ENCODE data around the gene BMP7. TPM values are rescaled to one million over a fixed set of nuclear protein-coding genes. Genes with fewer than 3 reads are reported as not detected.
"Not testable (repeated sequence)": the region's sequence is repeated elsewhere in the genome, so short reads cannot be mapped to it uniquely, and the experiment has no call there.

Gene BMP7
- total and polyA plus RNA-seq, 3 experiments from 2014 or later = not detected

DNA sequence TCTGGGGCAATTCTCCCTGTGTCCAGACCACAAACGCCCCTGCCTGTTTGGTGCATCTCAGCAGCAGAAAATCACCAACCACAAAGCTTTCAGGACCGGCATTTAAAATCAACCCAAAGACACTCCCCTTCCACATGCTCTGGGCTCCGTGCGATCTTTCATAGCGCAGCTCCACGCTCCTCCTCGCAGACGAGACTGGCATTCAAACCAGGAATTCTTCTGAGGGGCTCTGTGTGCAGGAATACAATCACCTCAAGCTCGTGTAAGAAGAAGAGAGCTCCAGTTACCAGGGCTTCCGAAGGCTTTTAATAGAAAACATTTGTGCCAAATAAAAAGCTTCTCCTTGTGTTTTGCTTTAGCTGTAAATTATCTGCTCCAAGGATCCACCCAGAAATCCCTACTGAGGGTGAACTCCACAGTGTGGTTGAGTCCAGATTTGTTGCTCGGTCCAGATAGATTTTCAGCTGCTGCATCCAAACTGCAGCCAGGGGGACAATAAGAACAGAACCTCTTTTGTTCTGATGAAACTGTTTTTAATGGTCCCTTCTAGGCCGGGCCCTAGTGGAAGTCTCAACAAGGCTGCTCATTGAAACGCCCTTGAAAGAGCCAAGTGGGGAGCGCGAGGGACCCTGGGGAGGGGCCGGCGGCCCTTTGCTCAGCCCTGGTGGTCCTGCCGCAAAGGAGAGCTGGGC is 16.4 kb upstream of the BMP7 start:
- CTCF ChIA-PET = no interaction called here
- no peaks in the 10 kb centered on the region for H3K36me3 ChIP-seq (ENCODE audit: insufficient read depth, low read length)

DNA sequence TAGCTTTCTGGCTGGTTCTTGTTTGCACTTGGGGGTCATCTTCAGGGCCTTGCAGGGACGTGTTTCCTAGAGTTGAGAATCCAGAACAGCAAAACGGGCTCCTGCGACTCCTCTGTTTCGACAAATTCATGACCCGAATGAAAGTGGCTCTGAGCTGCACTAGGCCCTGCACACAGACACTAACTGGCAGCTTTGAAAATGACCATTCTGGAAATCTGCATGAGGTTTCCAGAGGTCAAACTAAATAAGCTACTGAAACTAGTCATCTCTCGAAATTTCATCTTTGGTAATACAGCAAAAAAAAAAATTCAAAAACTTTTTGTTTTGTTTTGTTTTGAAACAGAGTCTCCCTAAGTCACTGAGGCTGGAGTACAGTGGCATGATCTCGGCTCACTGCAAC is 15.5 kb upstream of the BMP7 start:
- Histone ChIP-seq H3K27me3 (ENCODE audit: insufficient read depth, low read length, poor library complexity, severe bottlenecking) (no peaks in the 10 kb centered on the region), H3K4me3 (ENCODE audit: low read length) (no peak overlapping the region), H3K9me3 (ENCODE audit: low read length) (no peaks in the 10 kb centered on the region), H3K36me3 (ENCODE audit: insufficient read depth, low read length) (no peaks in the 10 kb centered on the region), H3K27ac (ENCODE audit: low read depth, low read length) (no peak overlapping the region), H3K4me1 (ENCODE audit: insufficient read depth, low read length) (no peaks in the 10 kb centered on the region)
- H3K27ac Mint-ChIP-seq = no peak overlapping the region
- CTCF ChIA-PET = no interaction called here
- no peaks in the 10 kb centered on the region for H3K4me1 Mint-ChIP-seq
- H3K27me3 Mint-ChIP-seq = peaks cover 13 to 52% of the 10 kb centered on the region in 2 donors
- POLR2A ChIA-PET = no interaction called here
- no peak for DNase-seq
- H3K36me3 Mint-ChIP-seq = no peaks in the 10 kb centered on the region
- no peak overlapping the region for H3K4me3 Mint-ChIP-seq
- no peaks in the 10 kb centered on the region for H3K9me3 Mint-ChIP-seq

More for the DNA sequence above, 16.4 kb upstream of the BMP7 start:
- no peak overlapping the region for H3K27ac ChIP-seq (ENCODE audit: low read depth, low read length)
- H3K4me3 ChIP-seq (ENCODE audit: low read length) = no peak overlapping the region
- peaks cover 15 to 58% of the 10 kb centered on the region in 2 donors for H3K27me3 Mint-ChIP-seq
- H3K36me3 Mint-ChIP-seq = no peaks in the 10 kb centered on the region
- no peaks in the 10 kb centered on the region for H3K4me1 ChIP-seq (ENCODE audit: insufficient read depth, low read length)
- no peak overlapping the region for H3K4me3 Mint-ChIP-seq
- no peaks in the 10 kb centered on the region for H3K4me1 Mint-ChIP-seq
- no peak overlapping the region for H3K27ac Mint-ChIP-seq
- H3K9me3 Mint-ChIP-seq = no peaks in the 10 kb centered on the region
- POLR2A ChIA-PET = no interaction called here
- no peaks in the 10 kb centered on the region for H3K9me3 ChIP-seq (ENCODE audit: low read length)
- no peak for DNase-seq
- H3K27me3 ChIP-seq (ENCODE audit: insufficient read depth, low read length, poor library complexity, severe bottlenecking) = no peaks in the 10 kb centered on the region

DNA sequence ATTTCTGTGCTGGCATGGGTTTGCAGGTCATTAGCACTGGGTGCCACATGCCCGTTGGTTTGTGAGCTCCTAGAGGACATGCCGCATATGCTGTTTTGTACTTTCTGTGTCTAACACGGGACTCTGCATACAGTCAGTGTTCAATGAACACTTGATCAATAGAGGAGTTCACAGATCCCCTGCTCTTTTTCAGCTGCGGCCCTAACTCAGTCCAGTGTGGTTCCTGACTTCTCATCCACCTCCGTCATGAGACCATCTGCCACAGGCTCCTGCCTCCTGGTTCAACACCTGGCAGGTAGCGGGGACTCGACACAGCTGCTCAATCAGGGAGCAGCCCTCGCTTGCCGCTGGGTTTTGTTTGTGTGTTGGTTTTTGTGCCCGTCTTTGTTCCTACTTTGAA is 13.8 kb upstream of the BMP7 start:
- H3K36me3 Mint-ChIP-seq = no peaks in the 10 kb centered on the region
- no peaks in the 10 kb centered on the region for H3K27me3 ChIP-seq (ENCODE audit: insufficient read depth, low read length, poor library complexity, severe bottlenecking)
- H3K27ac Mint-ChIP-seq = no peak overlapping the region
- DNase-seq = no peak
- no peaks in the 10 kb centered on the region for H3K36me3 ChIP-seq (ENCODE audit: insufficient read depth, low read length)
- H3K27ac ChIP-seq (ENCODE audit: low read depth, low read length) = no peak overlapping the region
- H3K9me3 Mint-ChIP-seq = no peaks in the 10 kb centered on the region
- H3K9me3 ChIP-seq (ENCODE audit: low read length) = no peaks in the 10 kb centered on the region
- no peaks in the 10 kb centered on the region for H3K4me1 Mint-ChIP-seq
- H3K27me3 Mint-ChIP-seq = peaks cover 14 to 54% of the 10 kb centered on the region in 2 donors
- no peaks in the 10 kb centered on the region for H3K4me1 ChIP-seq (ENCODE audit: insufficient read depth, low read length)
- H3K4me3 ChIP-seq (ENCODE audit: low read length) = no peak overlapping the region
- ChIA-PET CTCF (no interaction called here), POLR2A (no interaction called here)
- no peak overlapping the region for H3K4me3 Mint-ChIP-seq

DNA sequence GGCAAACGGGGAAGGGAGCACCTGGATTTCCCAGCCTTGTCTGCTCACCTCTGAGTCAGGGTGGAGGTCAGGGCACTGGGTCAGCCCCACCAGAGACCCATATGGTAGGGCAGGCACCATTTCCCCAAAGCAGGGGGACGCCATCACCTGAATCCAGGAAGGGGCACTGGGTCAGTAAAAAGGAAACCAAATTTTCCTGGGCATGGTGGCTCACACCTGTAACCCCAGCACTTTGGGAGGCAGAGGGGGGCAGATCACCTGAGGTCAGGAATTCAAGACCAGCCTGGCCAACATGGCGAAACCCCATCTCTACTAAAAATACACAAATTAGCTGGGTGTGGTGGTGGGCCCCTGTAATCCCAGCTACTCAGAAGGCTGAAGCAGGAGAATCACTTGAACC is 13.1 kb upstream of the BMP7 start:
- H3K36me3 ChIP-seq (ENCODE audit: insufficient read depth, low read length); H3K4me3 Mint-ChIP-seq; DNase-seq; H3K4me3 ChIP-seq (ENCODE audit: low read length); H3K9me3 Mint-ChIP-seq; H3K27ac ChIP-seq (ENCODE audit: low read depth, low read length); H3K27ac Mint-ChIP-seq; H3K36me3 Mint-ChIP-seq; POLR2A ChIA-PET; CTCF ChIA-PET; H3K27me3 ChIP-seq (ENCODE audit: insufficient read depth, low read length, poor library complexity, severe bottlenecking); H3K9me3 ChIP-seq (ENCODE audit: low read length); H3K4me1 ChIP-seq (ENCODE audit: insufficient read depth, low read length); H3K4me1 Mint-ChIP-seq: not testable (repeated sequence)
- H3K27me3 Mint-ChIP-seq = peaks cover 14 to 58% of the 10 kb centered on the region in 2 donors

DNA sequence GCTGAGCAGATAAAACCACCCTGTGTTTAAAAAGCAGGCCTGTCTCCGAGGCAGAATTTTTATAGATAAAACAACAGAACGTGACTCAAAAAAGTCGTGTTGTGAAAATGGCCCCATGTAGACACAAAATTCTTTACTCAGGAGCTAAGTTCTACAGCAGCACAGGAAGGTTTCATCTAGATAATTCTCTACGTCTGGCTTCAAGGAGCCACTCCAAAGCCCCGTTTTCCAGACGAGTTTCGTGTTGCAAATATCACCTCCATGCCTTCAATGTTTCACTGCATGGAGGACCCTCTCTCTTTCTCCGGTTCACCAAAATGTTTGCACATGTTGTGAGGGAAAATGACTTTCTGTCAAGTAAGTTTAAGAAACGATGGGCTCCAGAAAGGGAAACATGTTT is 12.0 kb upstream of the BMP7 start:
- DNase-seq = no peak
- Mint-ChIP-seq H3K27ac (no peak overlapping the region), H3K4me1 (no peaks in the 10 kb centered on the region), H3K9me3 (no peaks in the 10 kb centered on the region), H3K27me3 (peaks cover 16 to 54% of the 10 kb centered on the region in 2 donors), H3K36me3 (no peaks in the 10 kb centered on the region), H3K4me3 (no peak overlapping the region)
- no peaks in the 10 kb centered on the region for H3K27me3 ChIP-seq (ENCODE audit: insufficient read depth, low read length, poor library complexity, severe bottlenecking)
- H3K4me3 ChIP-seq (ENCODE audit: low read length) = no peak overlapping the region
- no peaks in the 10 kb centered on the region for H3K4me1 ChIP-seq (ENCODE audit: insufficient read depth, low read length)
- no peak overlapping the region for H3K27ac ChIP-seq (ENCODE audit: low read depth, low read length)
- ChIA-PET POLR2A (no interaction called here), CTCF (no interaction called here)
- no peaks in the 10 kb centered on the region for H3K9me3 ChIP-seq (ENCODE audit: low read length)
- no peaks in the 10 kb centered on the region for H3K36me3 ChIP-seq (ENCODE audit: insufficient read depth, low read length)

DNA sequence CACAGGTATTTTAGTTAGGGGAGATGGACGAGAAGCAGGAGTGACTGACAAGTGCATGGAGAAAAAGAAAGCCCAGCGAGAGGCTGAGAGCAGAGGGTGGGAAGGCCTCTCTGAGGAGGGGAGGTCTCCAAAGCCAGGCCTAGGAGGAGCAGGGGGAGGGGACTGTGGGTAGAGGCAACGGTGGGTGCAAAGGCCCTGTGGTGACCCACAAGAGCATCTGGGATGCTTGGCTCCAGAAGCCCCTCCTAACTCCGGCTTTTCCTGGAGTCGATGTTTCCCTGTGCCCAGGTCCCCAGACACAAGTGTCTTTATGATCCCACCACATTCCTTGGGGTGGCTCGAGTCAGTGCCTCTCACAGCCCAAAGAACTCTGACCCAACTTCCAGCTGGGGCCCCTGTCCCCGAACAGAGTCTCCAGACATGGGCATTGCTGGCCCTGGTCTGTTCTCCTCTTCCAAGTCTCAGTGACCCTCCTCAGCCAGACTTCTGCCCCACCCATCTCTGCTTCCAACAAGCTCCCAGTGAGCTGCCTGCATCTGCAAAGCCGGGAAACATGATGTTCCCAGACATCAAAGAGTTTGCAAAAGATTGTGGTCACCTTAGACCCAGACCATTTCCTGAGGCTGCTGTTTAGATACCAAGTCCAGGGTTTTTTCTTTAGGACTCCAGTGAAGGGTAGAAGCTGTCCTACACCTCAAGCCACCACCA is 11.1 kb upstream of the BMP7 start:
- Mint-ChIP-seq H3K9me3 (no peaks in the 10 kb centered on the region), H3K27me3 (peaks cover 17 to 48% of the 10 kb centered on the region in 2 donors), H3K4me1 (no peaks in the 10 kb centered on the region), H3K36me3 (no peaks in the 10 kb centered on the region), H3K27ac (no peak overlapping the region), H3K4me3 (no peak overlapping the region)
- no peaks in the 10 kb centered on the region for H3K36me3 ChIP-seq (ENCODE audit: insufficient read depth, low read length)
- no peak overlapping the region for H3K27ac ChIP-seq (ENCODE audit: low read depth, low read length)
- ChIA-PET CTCF (no interaction called here), POLR2A (no interaction called here)
- H3K4me1 ChIP-seq (ENCODE audit: insufficient read depth, low read length) = no peaks in the 10 kb centered on the region
- no peak for DNase-seq
- H3K27me3 ChIP-seq (ENCODE audit: insufficient read depth, low read length, poor library complexity, severe bottlenecking) = no peaks in the 10 kb centered on the region
- H3K4me3 ChIP-seq (ENCODE audit: low read length) = no peak overlapping the region
- no peaks in the 10 kb centered on the region for H3K9me3 ChIP-seq (ENCODE audit: low read length)

DNA sequence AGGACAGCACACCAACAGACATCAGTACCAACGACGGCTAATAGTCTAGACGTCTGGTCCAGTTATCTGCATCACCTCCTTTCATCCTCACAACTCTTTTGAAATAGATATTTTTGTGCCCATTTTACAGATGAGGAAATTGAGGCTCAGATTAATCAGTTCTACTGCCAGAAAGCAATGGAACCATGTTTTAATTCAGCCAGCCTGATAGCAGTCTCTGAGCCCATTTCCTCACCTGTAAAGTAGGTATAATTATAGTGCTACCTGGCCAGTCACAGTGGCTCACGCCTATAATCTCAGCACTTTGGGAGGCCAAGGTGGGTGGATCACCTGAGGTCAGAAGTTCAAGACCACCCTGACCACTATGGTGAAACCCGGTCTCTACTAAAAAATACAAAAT is 9.8 kb upstream of the BMP7 start:
- Mint-ChIP-seq H3K4me3 (no peak overlapping the region), H3K36me3 (no peaks in the 10 kb centered on the region), H3K27me3 (peaks cover 18 to 47% of the 10 kb centered on the region in 2 donors), H3K9me3 (no peaks in the 10 kb centered on the region), H3K27ac (no peak overlapping the region), H3K4me1 (no peaks in the 10 kb centered on the region)
- Histone ChIP-seq H3K36me3 (ENCODE audit: insufficient read depth, low read length) (no peaks in the 10 kb centered on the region), H3K4me3 (ENCODE audit: low read length) (no peak overlapping the region), H3K4me1 (ENCODE audit: insufficient read depth, low read length) (no peaks in the 10 kb centered on the region), H3K27me3 (ENCODE audit: insufficient read depth, low read length, poor library complexity, severe bottlenecking) (no peaks in the 10 kb centered on the region), H3K9me3 (ENCODE audit: low read length) (no peaks in the 10 kb centered on the region), H3K27ac (ENCODE audit: low read depth, low read length) (no peak overlapping the region)
- ChIA-PET CTCF (no interaction called here), POLR2A (no interaction called here)
- no peak for DNase-seq

DNA sequence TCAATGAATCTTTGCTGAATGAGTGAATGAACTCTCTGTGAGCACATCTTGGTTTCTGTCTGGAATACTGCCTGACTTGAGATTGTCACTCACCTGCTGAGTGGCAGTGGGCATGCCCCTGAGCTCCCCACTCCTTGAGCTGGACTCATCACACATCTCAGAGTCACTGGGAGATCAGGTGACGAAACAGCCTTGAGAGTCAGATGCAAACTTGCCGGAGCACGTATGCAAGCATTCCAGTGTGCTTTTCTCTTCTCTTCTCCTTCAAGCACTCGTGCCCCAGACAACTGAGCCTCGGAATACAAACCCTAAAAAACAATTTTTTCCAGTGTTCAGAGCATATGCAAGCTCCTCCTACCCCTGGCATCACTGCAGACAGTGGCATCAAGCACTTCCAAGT is 9.4 kb upstream of the BMP7 start:
- Mint-ChIP-seq H3K4me3 (no peak overlapping the region), H3K36me3 (no peaks in the 10 kb centered on the region), H3K9me3 (no peaks in the 10 kb centered on the region), H3K27ac (no peak overlapping the region), H3K27me3 (peaks cover 16 to 45% of the 10 kb centered on the region in 2 donors), H3K4me1 (no peaks in the 10 kb centered on the region)
- CTCF ChIA-PET = no interaction called here
- Histone ChIP-seq H3K4me1 (ENCODE audit: insufficient read depth, low read length) (no peaks in the 10 kb centered on the region), H3K9me3 (ENCODE audit: low read length) (no peaks in the 10 kb centered on the region), H3K4me3 (ENCODE audit: low read length) (no peak overlapping the region), H3K27ac (ENCODE audit: low read depth, low read length) (no peak overlapping the region), H3K36me3 (ENCODE audit: insufficient read depth, low read length) (no peaks in the 10 kb centered on the region), H3K27me3 (ENCODE audit: insufficient read depth, low read length, poor library complexity, severe bottlenecking) (no peaks in the 10 kb centered on the region)
- POLR2A ChIA-PET = no interaction called here
- no peak for DNase-seq
